Measurements from ENCODE around the gene SFXN3.

The SFXN3 gene

GRCh38 chr10:101000127-101000914 lies 30.7 kb upstream of the SFXN3 start:
- Histone ChIP-seq H3K4me1 (ENCODE audit: control extremely low read depth in 1 of 4, control insufficient read depth in 4 of 4, insufficient read depth in 4 of 4, low read length in 3 of 4) (peaks cover 0 to 60% (median 50%) of the 10 kb centered on the region in 4 experiments), H3K36me3 (ENCODE audit: control insufficient read depth in 4 of 4, insufficient read depth in 4 of 4, low read length in 3 of 4) (peaks cover 2 to 29% (median 21%) of the 10 kb centered on the region in 4 experiments), H3K9me3 (ENCODE audit: control extremely low read depth in 1 of 5, control insufficient read depth in 4 of 5, insufficient read depth in 2 of 5, low read depth in 1 of 5, low read length in 4 of 5) (no peaks in the 10 kb centered on the region), H3K27ac (ENCODE audit: insufficient read depth in 1 of 2, low read depth in 1 of 2, low read length in 2 of 2, poor library complexity in 1 of 2, severe bottlenecking in 2 of 2) (peak overlapping the region; percentile 80 to 91), H3K4me3 (ENCODE audit: control insufficient read depth in 1 of 7, extremely low read depth in 1 of 7, insufficient read depth in 4 of 7, low read depth in 2 of 7, low read length in 6 of 7) (peak overlapping the region; percentile 73 to 93 (median 86)), H3K27me3 (replicated peaks in 2 of 5; ENCODE audit: control insufficient read depth in 4 of 5, insufficient read depth in 5 of 5, low read length in 4 of 5) (no peaks in the 10 kb centered on the region)
- peak in 2 of 3 donors; percentile 28 to 37 for DNase-seq
- CTCF ChIA-PET = interaction anchor here (0.6 to 23.7 kb wide), 7 partner anchors 8 to 32 kb away, joined by 3 to 311 read pairs (median 5); partner anchors contain the start of genes MRPL43 and TWNK
- WGBS (ENCODE audit: insufficient coverage) = under 1% methylated on average over 10 of the region's 19 CpGs
- POLR2A ChIA-PET = no interaction called here

GRCh38 chr10:101000915-101001658 lies 29.9 kb upstream of the SFXN3 start:
- Histone ChIP-seq H3K36me3 (ENCODE audit: control insufficient read depth in 4 of 4, insufficient read depth in 4 of 4, low read length in 3 of 4) (peaks cover 6 to 35% (median 28%) of the 10 kb centered on the region in 4 experiments), H3K9me3 (ENCODE audit: control extremely low read depth in 1 of 5, control insufficient read depth in 4 of 5, insufficient read depth in 2 of 5, low read depth in 1 of 5, low read length in 4 of 5) (no peaks in the 10 kb centered on the region), H3K27ac (ENCODE audit: insufficient read depth in 1 of 2, low read depth in 1 of 2, low read length in 2 of 2, poor library complexity in 1 of 2, severe bottlenecking in 2 of 2) (peak overlapping the region; percentile 80 to 91), H3K27me3 (replicated peaks in 2 of 5; ENCODE audit: control insufficient read depth in 4 of 5, insufficient read depth in 5 of 5, low read length in 4 of 5) (no peaks in the 10 kb centered on the region), H3K4me3 (ENCODE audit: control insufficient read depth in 1 of 7, extremely low read depth in 1 of 7, insufficient read depth in 4 of 7, low read depth in 2 of 7, low read length in 6 of 7) (peak overlapping the region in 6 of 7 experiments; percentile 84 to 93 (median 86)), H3K4me1 (ENCODE audit: control extremely low read depth in 1 of 4, control insufficient read depth in 4 of 4, insufficient read depth in 4 of 4, low read length in 3 of 4) (peaks cover 0 to 53% (median 49%) of the 10 kb centered on the region in 4 experiments)
- CTCF ChIA-PET = interaction anchor here (0.6 to 23.7 kb wide), 7 partner anchors 8 to 35 kb away, joined by 3 to 311 read pairs (median 3); no protein-coding TSS in a partner anchor
- POLR2A ChIA-PET = interaction anchor here (1.5 kb wide), 1 partner anchor 10 kb away, joined by 5 read pairs; no protein-coding TSS in a partner anchor
- peak in 2 of 3 donors; percentile 31 to 40 for DNase-seq
- WGBS (ENCODE audit: insufficient coverage) = 11% methylated on average over 4 of the region's 12 CpGs

- peak overlapping the region in 5 of 7 experiments; percentile 14 to 93 (median 84) for H3K4me3 ChIP-seq (ENCODE audit: control insufficient read depth in 1 of 7, extremely low read depth in 1 of 7, insufficient read depth in 4 of 7, low read depth in 2 of 7, low read length in 6 of 7)
- CTCF ChIA-PET = interaction anchor here (0.9 to 23.7 kb wide), 5 partner anchors 7 to 36 kb away, joined by 3 to 311 read pairs (median 5); no protein-coding TSS in a partner anchor
- WGBS (ENCODE audit: insufficient coverage) = 77% methylated on average over 5 of the region's 5 CpGs
- peaks cover 0 to 48% (median 44%) of the 10 kb centered on the region in 4 experiments for H3K4me1 ChIP-seq (ENCODE audit: control extremely low read depth in 1 of 4, control insufficient read depth in 4 of 4, insufficient read depth in 4 of 4, low read length in 3 of 4)
- POLR2A ChIA-PET = interaction anchor here (1.5 kb wide), 1 partner anchor 10 kb away, joined by 5 read pairs; no protein-coding TSS in a partner anchor
- peaks cover 6 to 41% (median 33%) of the 10 kb centered on the region in 4 experiments for H3K36me3 ChIP-seq (ENCODE audit: control insufficient read depth in 4 of 4, insufficient read depth in 4 of 4, low read length in 3 of 4)
- no peak for DNase-seq
- H3K27ac ChIP-seq (ENCODE audit: insufficient read depth in 1 of 2, low read depth in 1 of 2, low read length in 2 of 2, poor library complexity in 1 of 2, severe bottlenecking in 2 of 2) = peak overlapping the region in 1 of 2 experiments; percentile 91
- H3K27me3 ChIP-seq (replicated peaks in 2 of 5; ENCODE audit: control insufficient read depth in 4 of 5, insufficient read depth in 5 of 5, low read length in 4 of 5) = no peaks in the 10 kb centered on the region
- no peaks in the 10 kb centered on the region for H3K9me3 ChIP-seq (ENCODE audit: control extremely low read depth in 1 of 5, control insufficient read depth in 4 of 5, insufficient read depth in 2 of 5, low read depth in 1 of 5, low read length in 4 of 5)
Measured at GRCh38 chr10:101001659-101002035, 29.4 kb upstream of the SFXN3 start.

GRCh38 chr10:101002456-101002855 lies 28.6 kb upstream of the SFXN3 start:
- WGBS (ENCODE audit: insufficient coverage) = 94% methylated on average over 11 of the region's 11 CpGs
- Histone ChIP-seq H3K4me3 (ENCODE audit: control insufficient read depth in 1 of 7, extremely low read depth in 1 of 7, insufficient read depth in 4 of 7, low read depth in 2 of 7, low read length in 6 of 7) (no peak overlapping the region), H3K9me3 (ENCODE audit: control extremely low read depth in 1 of 5, control insufficient read depth in 4 of 5, insufficient read depth in 2 of 5, low read depth in 1 of 5, low read length in 4 of 5) (no peaks in the 10 kb centered on the region), H3K27me3 (replicated peaks in 2 of 5; ENCODE audit: control insufficient read depth in 4 of 5, insufficient read depth in 5 of 5, low read length in 4 of 5) (no peaks in the 10 kb centered on the region), H3K36me3 (ENCODE audit: control insufficient read depth in 4 of 4, insufficient read depth in 4 of 4, low read length in 3 of 4) (peaks cover 6 to 49% (median 38%) of the 10 kb centered on the region in 4 experiments), H3K27ac (ENCODE audit: insufficient read depth in 1 of 2, low read depth in 1 of 2, low read length in 2 of 2, poor library complexity in 1 of 2, severe bottlenecking in 2 of 2) (peak overlapping the region in 1 of 2 experiments; percentile 91), H3K4me1 (ENCODE audit: control extremely low read depth in 1 of 4, control insufficient read depth in 4 of 4, insufficient read depth in 4 of 4, low read length in 3 of 4) (peaks cover 0 to 42% (median 39%) of the 10 kb centered on the region in 4 experiments)
- ChIA-PET CTCF (interaction anchor here (0.9 to 23.7 kb wide), 10 partner anchors 7 to 81 kb away, joined by 3 to 311 read pairs (median 4); partner anchors contain the start of gene SEMA4G), POLR2A (interaction anchor here (1.5 kb wide), 1 partner anchor 9 kb away, joined by 5 read pairs; no protein-coding TSS in a partner anchor)
- DNase-seq = no peak

- H3K36me3 ChIP-seq (ENCODE audit: control insufficient read depth in 4 of 4, insufficient read depth in 4 of 4, low read length in 3 of 4) = peaks cover 6 to 50% (median 38%) of the 10 kb centered on the region in 4 experiments
- no peak overlapping the region for H3K27ac ChIP-seq (ENCODE audit: insufficient read depth in 1 of 2, low read depth in 1 of 2, low read length in 2 of 2, poor library complexity in 1 of 2, severe bottlenecking in 2 of 2)
- H3K4me3 ChIP-seq (ENCODE audit: control insufficient read depth in 1 of 7, extremely low read depth in 1 of 7, insufficient read depth in 4 of 7, low read depth in 2 of 7, low read length in 6 of 7) = no peak overlapping the region
- ChIA-PET POLR2A (no interaction called here), CTCF (interaction anchor here (1.4 to 23.7 kb wide), 8 partner anchors 5 to 63 kb away, joined by 3 to 311 read pairs (median 6); partner anchors contain the start of gene SEMA4G)
- no peaks in the 10 kb centered on the region for H3K27me3 ChIP-seq (replicated peaks in 2 of 5; ENCODE audit: control insufficient read depth in 4 of 5, insufficient read depth in 5 of 5, low read length in 4 of 5)
- no peaks in the 10 kb centered on the region for H3K9me3 ChIP-seq (ENCODE audit: control extremely low read depth in 1 of 5, control insufficient read depth in 4 of 5, insufficient read depth in 2 of 5, low read depth in 1 of 5, low read length in 4 of 5)
- over 99% methylated on average over 15 of the region's 18 CpGs for WGBS (ENCODE audit: insufficient coverage)
- peaks cover 0 to 30% (median 29%) of the 10 kb centered on the region in 4 experiments for H3K4me1 ChIP-seq (ENCODE audit: control extremely low read depth in 1 of 4, control insufficient read depth in 4 of 4, insufficient read depth in 4 of 4, low read length in 3 of 4)
- no peak for DNase-seq
Measured at GRCh38 chr10:101003639-101004206, 27.3 kb upstream of the SFXN3 start.

GRCh38 chr10:101005361-101005760 lies 25.7 kb upstream of the SFXN3 start:
- Histone ChIP-seq H3K27ac (ENCODE audit: insufficient read depth in 1 of 2, low read depth in 1 of 2, low read length in 2 of 2, poor library complexity in 1 of 2, severe bottlenecking in 2 of 2) (no peak overlapping the region), H3K36me3 (ENCODE audit: control insufficient read depth in 4 of 4, insufficient read depth in 4 of 4, low read length in 3 of 4) (peaks cover 6 to 50% (median 38%) of the 10 kb centered on the region in 4 experiments), H3K9me3 (ENCODE audit: control extremely low read depth in 1 of 5, control insufficient read depth in 4 of 5, insufficient read depth in 2 of 5, low read depth in 1 of 5, low read length in 4 of 5) (no peaks in the 10 kb centered on the region), H3K27me3 (replicated peaks in 2 of 5; ENCODE audit: control insufficient read depth in 4 of 5, insufficient read depth in 5 of 5, low read length in 4 of 5) (no peaks in the 10 kb centered on the region), H3K4me3 (ENCODE audit: control insufficient read depth in 1 of 7, extremely low read depth in 1 of 7, insufficient read depth in 4 of 7, low read depth in 2 of 7, low read length in 6 of 7) (no peak overlapping the region), H3K4me1 (ENCODE audit: control extremely low read depth in 1 of 4, control insufficient read depth in 4 of 4, insufficient read depth in 4 of 4, low read length in 3 of 4) (peaks cover 0 to 23% (median 21%) of the 10 kb centered on the region in 4 experiments)
- ChIA-PET POLR2A (no interaction called here), CTCF (interaction anchor here (1.5 to 23.7 kb wide), 4 partner anchors 10 to 39 kb away, joined by 3 to 311 read pairs (median 80); partner anchors contain the start of gene LZTS2)
- DNase-seq = no peak
- 96% methylated on average over 18 of the region's 23 CpGs for WGBS (ENCODE audit: insufficient coverage)

Measured in common myeloid progenitor, CD34-positive (primary cell).